ENCODE data around the gene FETUB. TPM values are rescaled to one million over a fixed set of nuclear protein-coding genes. Genes with fewer than 3 reads are reported as not detected.

FETUB gene
- polyA plus RNA-seq, 3 donors: not detected

DNA sequence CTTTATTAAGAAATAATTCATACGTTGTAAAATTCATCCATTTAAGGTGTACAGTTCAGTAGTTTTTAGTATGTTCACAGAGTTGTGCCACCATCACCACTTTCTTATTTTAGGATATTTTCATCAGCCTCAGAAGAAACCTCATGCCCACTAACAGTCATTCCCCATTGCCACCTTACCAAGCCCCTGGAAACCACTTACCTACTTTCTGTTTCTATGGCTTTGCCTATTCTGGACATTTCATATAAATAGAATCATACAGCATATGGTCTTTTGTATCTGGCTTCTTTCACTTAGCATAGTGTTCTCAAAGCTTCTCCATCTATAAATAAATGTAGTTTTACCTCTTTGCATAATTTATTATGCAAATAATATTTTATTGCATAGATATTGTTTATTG is 6.6 kb downstream of the FETUB start:
- Mint-ChIP-seq H3K27ac (no peak overlapping the region), H3K4me1 (no peaks in the 10 kb centered on the region), H3K9me3 (no peaks in the 10 kb centered on the region), H3K27me3 (ENCODE audit: low read depth in 3 of 3) (peaks cover 4 to 20% (median 12%) of the 10 kb centered on the region in 3 donors), H3K36me3 (no peaks in the 10 kb centered on the region), H3K4me3 (no peak overlapping the region)
- TF ChIP-seq, protein P1, sequence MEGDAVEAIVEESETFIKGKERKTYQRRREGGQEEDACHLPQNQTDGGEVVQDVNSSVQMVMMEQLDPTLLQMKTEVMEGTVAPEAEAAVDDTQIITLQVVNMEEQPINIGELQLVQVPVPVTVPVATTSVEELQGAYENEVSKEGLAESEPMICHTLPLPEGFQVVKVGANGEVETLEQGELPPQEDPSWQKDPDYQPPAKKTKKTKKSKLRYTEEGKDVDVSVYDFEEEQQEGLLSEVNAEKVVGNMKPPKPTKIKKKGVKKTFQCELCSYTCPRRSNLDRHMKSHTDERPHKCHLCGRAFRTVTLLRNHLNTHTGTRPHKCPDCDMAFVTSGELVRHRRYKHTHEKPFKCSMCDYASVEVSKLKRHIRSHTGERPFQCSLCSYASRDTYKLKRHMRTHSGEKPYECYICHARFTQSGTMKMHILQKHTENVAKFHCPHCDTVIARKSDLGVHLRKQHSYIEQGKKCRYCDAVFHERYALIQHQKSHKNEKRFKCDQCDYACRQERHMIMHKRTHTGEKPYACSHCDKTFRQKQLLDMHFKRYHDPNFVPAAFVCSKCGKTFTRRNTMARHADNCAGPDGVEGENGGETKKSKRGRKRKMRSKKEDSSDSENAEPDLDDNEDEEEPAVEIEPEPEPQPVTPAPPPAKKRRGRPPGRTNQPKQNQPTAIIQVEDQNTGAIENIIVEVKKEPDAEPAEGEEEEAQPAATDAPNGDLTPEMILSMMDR (IDR thresholded peaks at IDR 0.05): no peak
- H3K79me2 ChIP-seq (ENCODE audit: insufficient read depth, low read length): no peaks in the 10 kb centered on the region
- H3K36me3 ChIP-seq (replicated peaks in 1 of 2; ENCODE audit: control insufficient read depth in 1 of 2, insufficient read depth in 2 of 2, low read length in 2 of 2): no peaks in the 10 kb centered on the region
- H4K20me1 ChIP-seq (ENCODE audit: insufficient read depth, low read length): no peaks in the 10 kb centered on the region
- no peak for DNase-seq
- no peak overlapping the region for H3K4me2 ChIP-seq (replicated peaks; ENCODE audit: extremely low read depth, low read length, poor library complexity, severe bottlenecking)
- no peaks in the 10 kb centered on the region for H3K4me1 ChIP-seq (ENCODE audit: control insufficient read depth in 1 of 2, insufficient read depth in 2 of 2, low read length in 2 of 2)
- H2AFZ ChIP-seq (ENCODE audit: insufficient read depth, low read depth, low read length, poor library complexity, severe bottlenecking): no peak overlapping the region
- H3K9ac ChIP-seq (ENCODE audit: insufficient read depth, low read length, poor library complexity, severe bottlenecking): no peak overlapping the region
- peaks cover 0 to 2% of the 10 kb centered on the region in 2 donors for H3K27me3 ChIP-seq (ENCODE audit: control insufficient read depth in 2 of 2, insufficient read depth in 2 of 2, low read length in 2 of 2)
- no peak overlapping the region for H3K4me3 ChIP-seq (replicated peaks in 1 of 3; ENCODE audit: low read depth in 2 of 3, low read length in 3 of 3)
- no peaks in the 10 kb centered on the region for H3K9me3 ChIP-seq (replicated peaks in 1 of 2; ENCODE audit: control insufficient read depth in 1 of 2, insufficient read depth in 1 of 2, low read length in 2 of 2)
- H3K27ac ChIP-seq (ENCODE audit: low read depth in 1 of 2, low read length in 2 of 2): no peak overlapping the region
- WGBS (ENCODE audit: insufficient coverage): no CpG with 5 or more reads among the region's 1 CpG
- intact Hi-C loops (cut with micrococcal nuclease): no loop called here

DNA sequence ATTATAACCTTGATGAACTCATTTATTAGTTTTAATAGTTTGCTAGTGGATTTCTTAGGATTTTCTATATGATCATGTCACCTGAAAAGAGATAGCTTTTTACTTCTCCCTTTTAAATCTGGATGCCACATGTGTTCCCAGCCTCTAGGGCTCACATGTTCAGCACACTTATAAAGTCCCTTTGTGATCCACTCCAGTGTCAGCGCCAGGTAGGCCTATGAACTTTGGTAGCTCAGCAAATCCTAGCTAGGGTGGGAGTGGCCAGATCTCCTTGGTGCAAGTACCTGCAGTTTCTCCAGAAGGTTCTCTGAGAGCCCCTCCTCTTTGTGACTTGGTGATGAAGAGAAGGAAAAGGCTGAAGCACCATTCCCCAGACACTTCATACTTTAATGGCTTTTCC is 8.7 kb downstream of the FETUB start:
- WGBS (ENCODE audit: insufficient coverage): 100% methylated on average over 1 of the region's 1 CpG
- Mint-ChIP-seq H3K27me3 (ENCODE audit: low read depth in 3 of 3) (peaks cover 4 to 13% (median 5%) of the 10 kb centered on the region in 3 donors), H3K9me3 (no peaks in the 10 kb centered on the region), H3K4me1 (peaks cover 3% of the 10 kb centered on the region), H3K27ac (no peak overlapping the region), H3K36me3 (no peaks in the 10 kb centered on the region), H3K4me3 (no peak overlapping the region)
- Histone ChIP-seq H3K27me3 (ENCODE audit: control insufficient read depth in 2 of 2, insufficient read depth in 2 of 2, low read length in 2 of 2) (no peaks in the 10 kb centered on the region), H3K27ac (ENCODE audit: low read depth in 1 of 2, low read length in 2 of 2) (no peak overlapping the region), H2AFZ (ENCODE audit: insufficient read depth, low read depth, low read length, poor library complexity, severe bottlenecking) (no peak overlapping the region), H3K4me3 (replicated peaks in 1 of 3; ENCODE audit: low read depth in 2 of 3, low read length in 3 of 3) (no peak overlapping the region), H3K79me2 (ENCODE audit: insufficient read depth, low read length) (no peaks in the 10 kb centered on the region), H4K20me1 (ENCODE audit: insufficient read depth, low read length) (no peaks in the 10 kb centered on the region), H3K9me3 (replicated peaks in 1 of 2; ENCODE audit: control insufficient read depth in 1 of 2, insufficient read depth in 1 of 2, low read length in 2 of 2) (no peaks in the 10 kb centered on the region), H3K9ac (ENCODE audit: insufficient read depth, low read length, poor library complexity, severe bottlenecking) (no peak overlapping the region), H3K36me3 (replicated peaks in 1 of 2; ENCODE audit: control insufficient read depth in 1 of 2, insufficient read depth in 2 of 2, low read length in 2 of 2) (no peaks in the 10 kb centered on the region), H3K4me2 (replicated peaks; ENCODE audit: extremely low read depth, low read length, poor library complexity, severe bottlenecking) (no peak overlapping the region), H3K4me1 (ENCODE audit: control insufficient read depth in 1 of 2, insufficient read depth in 2 of 2, low read length in 2 of 2) (no peaks in the 10 kb centered on the region)
- TF ChIP-seq, protein P1 (IDR thresholded peaks at IDR 0.05): no peak
- intact Hi-C loops (cut with micrococcal nuclease): no loop called here
- no peak for DNase-seq

Measured in CD14-positive monocyte (primary cell).